ENCODE data around the gene ABLIM2.

DNA sequence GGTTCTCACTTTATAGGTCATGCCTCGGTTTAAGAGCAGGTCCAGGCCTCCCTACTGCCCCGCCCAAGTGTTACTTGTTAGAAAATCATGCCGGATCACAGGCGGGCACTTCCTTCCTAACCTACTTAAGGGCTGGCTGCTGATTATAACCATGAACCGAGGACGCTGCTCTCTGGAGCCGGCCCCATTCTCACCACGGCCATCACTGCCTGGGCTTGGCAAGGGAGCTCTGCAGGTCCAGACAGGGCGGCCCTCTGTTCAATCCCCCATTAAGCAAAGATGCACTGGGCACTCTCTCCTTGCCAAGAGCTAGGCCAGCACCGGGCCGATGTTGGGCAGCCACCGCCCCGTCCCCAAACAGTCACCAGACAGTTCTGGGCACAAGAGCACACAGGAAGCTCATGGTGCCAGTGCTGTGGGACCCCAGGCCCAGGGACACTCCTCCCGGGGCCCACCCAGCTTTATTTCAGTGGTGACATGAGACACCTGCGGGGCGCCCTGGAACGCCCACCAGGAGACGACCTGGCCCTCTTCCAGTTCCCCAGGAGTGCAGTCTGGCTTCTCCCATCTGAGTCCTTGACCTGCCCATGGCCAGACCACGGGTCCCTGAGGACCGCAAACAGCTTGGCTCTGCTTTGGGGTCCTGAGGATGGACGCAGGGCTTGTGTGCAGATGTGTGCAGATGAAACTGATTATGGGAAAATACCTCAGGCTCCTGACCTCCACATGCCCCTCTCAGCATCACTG lies 44.0 kb downstream of the ABLIM2 start:
- TF ChIP-seq, protein P1, sequence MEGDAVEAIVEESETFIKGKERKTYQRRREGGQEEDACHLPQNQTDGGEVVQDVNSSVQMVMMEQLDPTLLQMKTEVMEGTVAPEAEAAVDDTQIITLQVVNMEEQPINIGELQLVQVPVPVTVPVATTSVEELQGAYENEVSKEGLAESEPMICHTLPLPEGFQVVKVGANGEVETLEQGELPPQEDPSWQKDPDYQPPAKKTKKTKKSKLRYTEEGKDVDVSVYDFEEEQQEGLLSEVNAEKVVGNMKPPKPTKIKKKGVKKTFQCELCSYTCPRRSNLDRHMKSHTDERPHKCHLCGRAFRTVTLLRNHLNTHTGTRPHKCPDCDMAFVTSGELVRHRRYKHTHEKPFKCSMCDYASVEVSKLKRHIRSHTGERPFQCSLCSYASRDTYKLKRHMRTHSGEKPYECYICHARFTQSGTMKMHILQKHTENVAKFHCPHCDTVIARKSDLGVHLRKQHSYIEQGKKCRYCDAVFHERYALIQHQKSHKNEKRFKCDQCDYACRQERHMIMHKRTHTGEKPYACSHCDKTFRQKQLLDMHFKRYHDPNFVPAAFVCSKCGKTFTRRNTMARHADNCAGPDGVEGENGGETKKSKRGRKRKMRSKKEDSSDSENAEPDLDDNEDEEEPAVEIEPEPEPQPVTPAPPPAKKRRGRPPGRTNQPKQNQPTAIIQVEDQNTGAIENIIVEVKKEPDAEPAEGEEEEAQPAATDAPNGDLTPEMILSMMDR (IDR thresholded peaks at IDR 0.05 in 4 of 5, conservative IDR thresholded peaks at IDR 0.05 in 1 of 5): no peak
- TF ChIP-seq POLR2A (IDR thresholded peaks at IDR 0.05): no peak

Data from gastrocnemius medialis (tissue), 4 donors.